ENCODE results near the gene TAF1C. TPM values are rescaled to one million over a fixed set of nuclear protein-coding genes. Genes with fewer than 3 reads are reported as not detected.

The TAF1C gene
- total and polyA plus RNA-seq, 2 donors (not counting 3 experiments of a cell fraction or from before 2014, with no cell fraction given): 57.2 to 77.6 TPM

DNA sequence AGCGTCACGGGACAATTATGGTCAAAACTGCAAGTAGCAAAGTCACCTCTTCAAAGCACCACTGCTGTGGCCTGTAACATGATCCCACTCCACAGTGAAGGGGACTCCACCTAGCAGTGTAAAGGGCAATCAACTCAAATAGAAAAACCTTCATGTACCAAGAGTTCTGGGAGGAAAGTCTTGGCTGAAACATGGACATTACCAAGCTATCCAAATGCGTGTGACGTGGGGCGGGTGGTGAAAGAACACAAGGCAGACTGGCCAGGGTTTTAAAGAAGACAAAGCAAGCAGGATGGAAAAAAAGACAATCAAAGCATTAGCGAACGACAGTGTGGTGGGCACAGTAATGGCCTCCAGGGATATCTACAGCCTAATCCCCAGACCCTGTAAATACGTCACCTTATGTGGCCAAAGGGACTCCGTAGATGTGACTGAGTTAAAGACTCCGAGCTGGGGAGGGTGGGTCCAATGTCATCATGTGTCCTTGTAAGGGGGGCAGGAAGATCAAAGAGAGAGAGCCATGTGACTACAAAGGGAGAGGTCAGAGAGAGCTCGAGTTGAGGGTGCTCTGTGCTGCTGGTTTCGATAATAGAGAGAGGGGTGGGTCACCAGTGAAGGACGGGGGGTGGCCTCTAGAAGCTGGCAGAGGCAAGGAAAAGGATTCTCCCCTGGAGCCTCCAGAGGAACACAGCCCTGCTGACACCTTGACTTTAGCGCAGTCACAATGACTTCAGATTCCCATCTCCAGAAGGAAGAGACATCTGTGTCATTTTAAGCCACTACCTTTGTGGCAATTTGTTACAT lies 47.8 kb downstream of the TAF1C start:
- Histone ChIP-seq H3K79me2 (ENCODE audit: control insufficient read depth, insufficient read depth, low read length) (peaks cover 25% of the 10 kb centered on the region), H2AFZ (ENCODE audit: low read depth, low read length) (no peak overlapping the region), H3K27ac (ENCODE audit: insufficient read depth, low read depth, low read length) (no peak overlapping the region), H4K20me1 (replicated peaks; ENCODE audit: control insufficient read depth, extremely low read depth, insufficient read depth, low read length) (peaks cover 7% of the 10 kb centered on the region), H3K9me3 (replicated peaks; ENCODE audit: control insufficient read depth, insufficient read depth, low read length) (no peaks in the 10 kb centered on the region), H3K27me3 (ENCODE audit: control insufficient read depth in 2 of 2, insufficient read depth in 2 of 2, low read length in 2 of 2) (no peaks in the 10 kb centered on the region), H3K36me3 (ENCODE audit: control insufficient read depth in 2 of 2, extremely low read depth in 1 of 2, insufficient read depth in 2 of 2, low read length in 2 of 2) (no peaks in the 10 kb centered on the region), H3K9ac (replicated peaks; ENCODE audit: extremely low read depth, insufficient read depth, low read length) (no peak overlapping the region), H3K4me3 (replicated peaks in 1 of 3; ENCODE audit: insufficient read depth in 1 of 3, low read depth in 1 of 3, low read length in 3 of 3) (no peak overlapping the region), H3K4me2 (ENCODE audit: insufficient read depth, low read length) (no peak overlapping the region), H3K9me1 (replicated peaks; ENCODE audit: control insufficient read depth, extremely low read depth, insufficient read depth, low read length) (no peaks in the 10 kb centered on the region), H3K4me1 (ENCODE audit: control insufficient read depth, extremely low read depth, insufficient read depth, low read length) (peaks cover 3% of the 10 kb centered on the region)
- intact Hi-C loops (cut with micrococcal nuclease) (no loop called here), dilution Hi-C loops (cut with MboI; ENCODE audit: extremely low pct_ligation_motif_present, low sequenced_read_pairs) (no loop called here)
- no TSS peak for BruUV-seq (replicated peaks)
- DNase-seq (ENCODE audit: low read depth, low spot score): no peak
- CTCF ChIA-PET: interaction anchor here (1.5 kb wide), 1 partner anchor 23 kb away, joined by 3 read pairs; the partner anchor contains the start of gene MBTPS1
- TF ChIP-seq, protein P1, sequence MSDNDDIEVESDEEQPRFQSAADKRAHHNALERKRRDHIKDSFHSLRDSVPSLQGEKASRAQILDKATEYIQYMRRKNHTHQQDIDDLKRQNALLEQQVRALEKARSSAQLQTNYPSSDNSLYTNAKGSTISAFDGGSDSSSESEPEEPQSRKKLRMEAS (IDR thresholded peaks at IDR 0.05; ENCODE audit: insufficient read depth, insufficient read length): no peak
- TF ChIP-seq MYC (IDR thresholded peaks at IDR 0.05; ENCODE audit: low read depth, low read length) (no peak), GATA2 (IDR thresholded peaks at IDR 0.05; ENCODE audit: insufficient read depth, insufficient read length, low read depth, low read length) (no peak), EZH2 (IDR thresholded peaks at IDR 0.05; ENCODE audit: borderline replicate concordance, low read depth, low read length, severe bottlenecking) (no peak), JUN (IDR thresholded peaks at IDR 0.05; ENCODE audit: borderline replicate concordance, insufficient read depth, insufficient read length, low read depth) (no peak), POLR2AphosphoS5 (IDR thresholded peaks at IDR 0.05; ENCODE audit: insufficient read depth, low read depth, low read length) (no peak)
- POLR2A ChIA-PET: no interaction called here
- FAIRE-seq: no peak

DNA sequence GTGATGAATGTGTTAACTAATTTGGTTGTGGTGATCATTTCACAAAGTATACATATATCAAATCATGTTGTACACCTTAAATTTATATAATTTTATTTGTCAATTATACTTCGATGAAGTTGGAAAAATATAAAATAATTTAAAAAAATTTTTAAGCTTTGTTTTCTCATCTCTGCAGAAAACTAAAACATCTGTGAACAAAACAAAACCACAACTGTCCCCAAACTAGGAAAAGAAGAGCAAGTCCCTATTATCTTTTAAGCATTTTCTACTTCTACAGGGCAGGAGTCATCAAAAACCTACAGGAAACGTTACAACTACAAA lies 48.4 kb downstream of the TAF1C start:
- dilution Hi-C loops (cut with MboI; ENCODE audit: extremely low pct_ligation_motif_present, low sequenced_read_pairs): no loop called here
- Histone ChIP-seq H4K20me1 (replicated peaks; ENCODE audit: control insufficient read depth, extremely low read depth, insufficient read depth, low read length) (peaks cover 7% of the 10 kb centered on the region), H3K9ac (replicated peaks; ENCODE audit: extremely low read depth, insufficient read depth, low read length) (no peak overlapping the region), H3K4me3 (replicated peaks in 1 of 3; ENCODE audit: insufficient read depth in 1 of 3, low read depth in 1 of 3, low read length in 3 of 3) (no peak overlapping the region), H3K9me3 (replicated peaks; ENCODE audit: control insufficient read depth, insufficient read depth, low read length) (no peaks in the 10 kb centered on the region), H3K4me1 (ENCODE audit: control insufficient read depth, extremely low read depth, insufficient read depth, low read length) (no peaks in the 10 kb centered on the region), H3K4me2 (ENCODE audit: insufficient read depth, low read length) (no peak overlapping the region), H3K27ac (ENCODE audit: insufficient read depth, low read depth, low read length) (no peak overlapping the region), H3K9me1 (replicated peaks; ENCODE audit: control insufficient read depth, extremely low read depth, insufficient read depth, low read length) (no peaks in the 10 kb centered on the region), H3K79me2 (ENCODE audit: control insufficient read depth, insufficient read depth, low read length) (peaks cover 25% of the 10 kb centered on the region), H3K36me3 (ENCODE audit: control insufficient read depth in 2 of 2, extremely low read depth in 1 of 2, insufficient read depth in 2 of 2, low read length in 2 of 2) (no peaks in the 10 kb centered on the region), H3K27me3 (ENCODE audit: control insufficient read depth in 2 of 2, insufficient read depth in 2 of 2, low read length in 2 of 2) (no peaks in the 10 kb centered on the region), H2AFZ (ENCODE audit: low read depth, low read length) (no peak overlapping the region)
- DNase-seq (ENCODE audit: low read depth, low spot score) (no peak), FAIRE-seq (no peak)
- intact Hi-C loops (cut with micrococcal nuclease): no loop called here
- BruUV-seq (replicated peaks): no TSS peak
- POLR2A ChIA-PET: no interaction called here
- CTCF ChIA-PET: no interaction called here
- TF ChIP-seq, protein P1 (IDR thresholded peaks at IDR 0.05; ENCODE audit: insufficient read depth, insufficient read length): no peak
- TF ChIP-seq MYC (IDR thresholded peaks at IDR 0.05; ENCODE audit: low read depth, low read length) (no peak), POLR2A (IDR thresholded peaks at IDR 0.05; ENCODE audit: low read depth, low read length) (no peak), JUN (IDR thresholded peaks at IDR 0.05; ENCODE audit: borderline replicate concordance, insufficient read depth, insufficient read length, low read depth) (no peak), POLR2AphosphoS5 (IDR thresholded peaks at IDR 0.05; ENCODE audit: insufficient read depth, low read depth, low read length) (no peak)
- TF ChIP-seq, protein P2, sequence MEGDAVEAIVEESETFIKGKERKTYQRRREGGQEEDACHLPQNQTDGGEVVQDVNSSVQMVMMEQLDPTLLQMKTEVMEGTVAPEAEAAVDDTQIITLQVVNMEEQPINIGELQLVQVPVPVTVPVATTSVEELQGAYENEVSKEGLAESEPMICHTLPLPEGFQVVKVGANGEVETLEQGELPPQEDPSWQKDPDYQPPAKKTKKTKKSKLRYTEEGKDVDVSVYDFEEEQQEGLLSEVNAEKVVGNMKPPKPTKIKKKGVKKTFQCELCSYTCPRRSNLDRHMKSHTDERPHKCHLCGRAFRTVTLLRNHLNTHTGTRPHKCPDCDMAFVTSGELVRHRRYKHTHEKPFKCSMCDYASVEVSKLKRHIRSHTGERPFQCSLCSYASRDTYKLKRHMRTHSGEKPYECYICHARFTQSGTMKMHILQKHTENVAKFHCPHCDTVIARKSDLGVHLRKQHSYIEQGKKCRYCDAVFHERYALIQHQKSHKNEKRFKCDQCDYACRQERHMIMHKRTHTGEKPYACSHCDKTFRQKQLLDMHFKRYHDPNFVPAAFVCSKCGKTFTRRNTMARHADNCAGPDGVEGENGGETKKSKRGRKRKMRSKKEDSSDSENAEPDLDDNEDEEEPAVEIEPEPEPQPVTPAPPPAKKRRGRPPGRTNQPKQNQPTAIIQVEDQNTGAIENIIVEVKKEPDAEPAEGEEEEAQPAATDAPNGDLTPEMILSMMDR (IDR thresholded peaks at IDR 0.05; ENCODE audit: extremely low read depth in 1 of 2, insufficient read depth in 1 of 2, low read depth in 1 of 2, low read length in 2 of 2): no peak

Measured in endothelial cell of umbilical vein (primary cell).